ENCODE measurements around the gene ABCA2. TPM values are rescaled to one million over a fixed set of nuclear protein-coding genes. Genes with fewer than 3 reads are reported as not detected.
A peak's percentile ranks its signal among the peaks of the same experiment; 100 is the strongest.
"Not testable (repeated sequence)": the region's sequence is repeated elsewhere in the genome, so short reads cannot be mapped to it uniquely, and the experiment has no call there.

Gene ABCA2
- total RNA-seq, 1 donor from 2014 or later: 7.5 TPM

GRCh38 chr9:137035937-137036336 is 7.9 kb upstream of the ABCA2 start:
- POLR2A ChIA-PET: interaction anchor here (1.8 to 2.6 kb wide), 2 partner anchors 193 to 228 kb away, joined by 9 to 12 read pairs; partner anchors contain the start of genes AJM1 and RABL6
- no peak overlapping the region for H3K4me3 Mint-ChIP-seq

GRCh38 chr9:137035507-137035834 is 7.4 kb upstream of the ABCA2 start:
- no peak for TF ChIP-seq CTCF (IDR thresholded peaks at IDR 0.05)
- POLR2A ChIA-PET: interaction anchor here (0.6 to 2.6 kb wide), 14 partner anchors 8 to 334 kb away, joined by 3 to 12 read pairs (median 4); partner anchors contain the start of genes AJM1, NPDC1, RABL6 and TMEM141
- Mint-ChIP-seq H3K4me3 (no peak overlapping the region), H3K27me3 (no peaks in the 10 kb centered on the region), H3K9me3 (no peaks in the 10 kb centered on the region), H3K27ac (no peak overlapping the region), H3K36me3 (ENCODE audit: low read depth) (no peaks in the 10 kb centered on the region), H3K4me1 (peaks cover 43% of the 10 kb centered on the region)
- ATAC-seq (ENCODE audit: low read depth): no peak
- intact Hi-C loops (cut with micrococcal nuclease): loop anchor here (1.0 kb wide), 4 partner anchors 31 to 248 kb away; partner anchors contain the start of gene AJM1
- CTCF ChIA-PET: interaction anchor here (0.7 to 4.3 kb wide), 30 partner anchors 8 to 278 kb away, joined by 3 to 58 read pairs (median 6); partner anchors contain the start of genes AJM1, C8G, CLIC3 and FBXW5
- DNase-seq: no peak

More at GRCh38 chr9:137035937-137036336, 7.9 kb upstream of the ABCA2 start:
- Mint-ChIP-seq H3K27me3 (no peaks in the 10 kb centered on the region), H3K36me3 (ENCODE audit: low read depth) (no peaks in the 10 kb centered on the region), H3K9me3 (no peaks in the 10 kb centered on the region), H3K4me1 (peaks cover 38% of the 10 kb centered on the region), H3K27ac (no peak overlapping the region)
- CTCF ChIA-PET: interaction anchor here (0.6 to 4.3 kb wide), 26 partner anchors 9 to 309 kb away, joined by 3 to 58 read pairs (median 6); partner anchors contain the start of genes AJM1, C8G, CLIC3 and FBXW5
- intact Hi-C loops (cut with micrococcal nuclease): loop anchor here (1.0 kb wide), 4 partner anchors 32 to 249 kb away; partner anchors contain the start of gene AJM1
- ATAC-seq (ENCODE audit: low read depth): no peak
- DNase-seq: no peak
- TF ChIP-seq CTCF (IDR thresholded peaks at IDR 0.05): no peak

- POLR2A ChIA-PET: interaction anchor here (0.5 to 2.6 kb wide), 23 partner anchors 8 to 483 kb away, joined by 3 to 12 read pairs (median 4); partner anchors contain the start of genes AJM1, NPDC1, RABL6 and TMEM141
Observed at GRCh38 chr9:137034709-137035506, 6.9 kb upstream of the ABCA2 start.

GRCh38 chr9:137034039-137034708 is 6.1 kb upstream of the ABCA2 start:
- H3K9me3 Mint-ChIP-seq: no peaks in the 10 kb centered on the region
- no peak for TF ChIP-seq CTCF (IDR thresholded peaks at IDR 0.05)

More at GRCh38 chr9:137034709-137035506, 6.9 kb upstream of the ABCA2 start:
- Mint-ChIP-seq H3K4me1 (peaks cover 49% of the 10 kb centered on the region), H3K27me3 (no peaks in the 10 kb centered on the region), H3K9me3 (no peaks in the 10 kb centered on the region), H3K36me3 (ENCODE audit: low read depth) (no peaks in the 10 kb centered on the region), H3K4me3 (peak overlapping the region; percentile 67), H3K27ac (peak overlapping the region; percentile 75)
- no peak for TF ChIP-seq CTCF (IDR thresholded peaks at IDR 0.05)
- intact Hi-C loops (cut with micrococcal nuclease): loop anchor here (1.0 kb wide), 5 partner anchors 31 to 248 kb away; partner anchors contain the start of gene AJM1
- ATAC-seq (ENCODE audit: low read depth) (peak; percentile 65), DNase-seq (peak; percentile 82)
- CTCF ChIA-PET: interaction anchor here (0.7 to 4.3 kb wide), 32 partner anchors 8 to 277 kb away, joined by 3 to 58 read pairs (median 5); partner anchors contain the start of genes AJM1, C8G, CLIC3 and FBXW5

GRCh38 chr9:137033481-137033880 is 5.4 kb upstream of the ABCA2 start:
- H3K27me3 Mint-ChIP-seq; intact Hi-C loops (cut with micrococcal nuclease); H3K9me3 Mint-ChIP-seq; ATAC-seq (ENCODE audit: low read depth); H3K36me3 Mint-ChIP-seq (ENCODE audit: low read depth); DNase-seq: not testable (repeated sequence)
- ChIA-PET POLR2A (interaction anchor here (0.6 to 2.6 kb wide), 3 partner anchors 53 to 795 kb away, joined by 3 to 12 read pairs (median 3); partner anchors contain the start of genes AJM1 and MAN1B1), CTCF (interaction anchor here (2.7 to 4.3 kb wide), 2 partner anchors 190 to 246 kb away, joined by 21 to 58 read pairs; partner anchors contain the start of genes AJM1 and TMEM141)
- Mint-ChIP-seq H3K4me3 (peak overlapping the region; percentile 80), H3K4me1 (peaks cover 62% of the 10 kb centered on the region), H3K27ac (peak overlapping the region; percentile 88)

More at GRCh38 chr9:137034039-137034708, 6.1 kb upstream of the ABCA2 start:
- DNase-seq (no peak), ATAC-seq (ENCODE audit: low read depth) (no peak)
- Mint-ChIP-seq H3K36me3 (ENCODE audit: low read depth) (no peaks in the 10 kb centered on the region), H3K4me3 (peak overlapping the region; percentile 80), H3K27ac (peak overlapping the region; percentile 88), H3K27me3 (no peaks in the 10 kb centered on the region), H3K4me1 (peaks cover 56% of the 10 kb centered on the region)
- POLR2A ChIA-PET: interaction anchor here (0.5 to 2.6 kb wide), 19 partner anchors 12 to 796 kb away, joined by 3 to 12 read pairs (median 4); partner anchors contain the start of genes AJM1, MAN1B1, NPDC1 and RABL6
- intact Hi-C loops (cut with micrococcal nuclease): loop anchor here (1.0 kb wide), 1 partner anchor 34 kb away; no protein-coding TSS in a partner anchor
- CTCF ChIA-PET: interaction anchor here (0.8 to 4.3 kb wide), 21 partner anchors 8 to 276 kb away, joined by 3 to 58 read pairs (median 7); partner anchors contain the start of genes AJM1, C8G, CLIC3 and FBXW5
